Activated T-cell treated with anti-CD3 and anti-CD28 coated beads for 4 hours (primary cell): ENCODE results near the gene TAF6.

Experiments
- DNase-seq: peaks from one replicate; pipeline ENCODE4 v3.0.0-alpha.2; 2020

The TAF6 gene

GRCh38 chr7:100119970-100120732, 993 bp upstream of the TAF6 start:
- DNase-seq: peak; percentile 54

GRCh38 chr7:100118388-100119071, 628 bp downstream of the TAF6 start:
- DNase-seq: no peak

DNA sequence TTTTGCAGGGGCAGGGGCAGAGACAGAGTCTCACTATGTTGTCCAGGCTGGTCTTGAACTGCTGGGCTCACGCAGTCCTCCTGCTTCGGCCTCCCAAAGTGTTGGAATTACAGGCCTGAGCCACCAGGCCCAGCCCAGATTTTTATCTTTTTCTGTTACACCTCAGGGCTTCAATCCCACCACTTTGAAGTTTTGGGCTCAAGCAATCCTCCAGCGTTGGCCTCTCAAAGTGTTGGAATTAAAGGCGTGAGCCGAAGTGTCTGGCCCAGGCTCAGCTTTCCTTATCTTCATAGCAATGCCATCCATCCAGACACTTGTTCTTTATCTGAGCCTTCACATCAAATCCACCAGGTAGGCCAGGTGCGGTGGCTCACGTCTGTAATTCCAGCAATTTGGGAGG, 4.1 kb downstream of the TAF6 start:
- no peak for DNase-seq

DNA sequence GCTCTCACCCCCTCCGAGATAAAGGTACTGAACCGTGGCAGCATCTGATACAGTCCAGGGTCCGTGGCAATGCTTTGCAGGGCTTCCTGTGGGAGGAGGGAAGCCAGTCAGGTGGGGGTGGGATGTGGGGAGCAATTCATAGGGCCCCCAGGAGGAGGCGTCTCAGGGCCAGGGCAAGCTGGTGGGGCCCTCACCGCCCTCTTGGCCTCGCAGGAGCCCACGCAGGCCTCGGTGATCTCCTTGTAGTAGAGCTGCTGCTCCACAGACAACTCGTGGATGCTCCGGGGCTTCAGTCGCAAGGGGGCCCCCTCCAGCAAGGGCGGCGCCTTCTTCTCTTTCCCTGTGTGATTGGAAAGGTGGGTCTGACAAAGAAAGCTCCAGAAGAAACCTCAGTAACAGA, 7.2 kb downstream of the TAF6 start:
- no peak for DNase-seq

- no peak for DNase-seq
These were observed 8.0 kb downstream of the TAF6 start for GRCh38 chr7:100111156-100111555.

DNA sequence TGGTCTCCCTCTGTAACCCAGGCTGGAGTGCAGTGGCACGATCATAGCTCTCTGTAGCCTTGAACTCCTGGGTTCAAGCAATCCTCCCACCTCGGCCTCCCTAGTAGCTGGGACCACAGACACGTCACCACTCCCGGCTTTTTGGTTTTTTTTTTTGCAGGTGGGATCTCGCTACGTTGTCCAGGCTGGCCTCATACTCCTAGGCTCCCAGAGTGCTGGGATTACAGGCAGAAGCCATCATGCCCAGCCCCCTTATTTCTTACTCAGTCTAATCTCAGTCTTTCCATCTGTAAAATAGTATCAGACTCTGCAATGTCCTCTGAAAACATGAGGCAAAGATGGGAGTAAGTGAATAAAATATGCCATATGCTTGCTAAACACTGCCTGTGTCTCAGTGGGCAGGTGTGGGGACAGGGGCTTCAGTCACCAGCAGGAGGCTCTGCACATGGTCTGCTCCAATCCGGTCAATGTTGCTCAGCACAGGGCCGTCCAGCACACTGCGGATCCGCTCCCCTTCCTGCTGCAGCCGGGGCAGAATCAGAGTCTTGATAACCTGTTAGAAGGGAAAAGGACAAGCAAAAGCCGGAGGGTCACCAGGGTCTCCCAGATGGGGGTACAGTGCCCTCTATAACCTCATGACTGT, 9.5 kb downstream of the TAF6 start:
- DNase-seq: no peak

- DNase-seq: no peak
These were observed 11.3 kb downstream of the TAF6 start for GRCh38 chr7:100107890-100108289.

GRCh38 chr7:100107125-100107737, 11.9 kb downstream of the TAF6 start:
- no peak for DNase-seq

GRCh38 chr7:100106633-100107032, 12.5 kb downstream of the TAF6 start:
- no peak for DNase-seq

DNA sequence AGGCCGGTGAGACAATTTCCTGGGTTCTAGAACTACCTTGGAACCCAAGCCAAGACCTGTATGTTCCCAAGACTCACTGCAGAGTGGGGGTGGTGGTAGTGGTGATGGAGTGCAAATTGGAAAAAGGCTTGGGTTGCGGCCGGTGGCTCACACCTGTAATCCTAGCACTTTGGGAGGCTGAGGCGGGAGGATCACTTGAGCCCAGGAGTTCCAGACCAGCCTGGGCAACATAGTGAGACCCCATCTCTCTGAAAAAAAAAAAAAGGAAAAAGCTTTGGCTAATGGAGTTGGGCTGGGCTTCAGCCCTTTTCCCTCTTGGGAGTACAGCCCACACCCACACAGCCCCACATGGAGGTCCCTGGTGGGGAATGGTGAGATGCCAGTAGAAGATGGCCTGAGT, 13.6 kb downstream of the TAF6 start:
- no peak for DNase-seq

DNA sequence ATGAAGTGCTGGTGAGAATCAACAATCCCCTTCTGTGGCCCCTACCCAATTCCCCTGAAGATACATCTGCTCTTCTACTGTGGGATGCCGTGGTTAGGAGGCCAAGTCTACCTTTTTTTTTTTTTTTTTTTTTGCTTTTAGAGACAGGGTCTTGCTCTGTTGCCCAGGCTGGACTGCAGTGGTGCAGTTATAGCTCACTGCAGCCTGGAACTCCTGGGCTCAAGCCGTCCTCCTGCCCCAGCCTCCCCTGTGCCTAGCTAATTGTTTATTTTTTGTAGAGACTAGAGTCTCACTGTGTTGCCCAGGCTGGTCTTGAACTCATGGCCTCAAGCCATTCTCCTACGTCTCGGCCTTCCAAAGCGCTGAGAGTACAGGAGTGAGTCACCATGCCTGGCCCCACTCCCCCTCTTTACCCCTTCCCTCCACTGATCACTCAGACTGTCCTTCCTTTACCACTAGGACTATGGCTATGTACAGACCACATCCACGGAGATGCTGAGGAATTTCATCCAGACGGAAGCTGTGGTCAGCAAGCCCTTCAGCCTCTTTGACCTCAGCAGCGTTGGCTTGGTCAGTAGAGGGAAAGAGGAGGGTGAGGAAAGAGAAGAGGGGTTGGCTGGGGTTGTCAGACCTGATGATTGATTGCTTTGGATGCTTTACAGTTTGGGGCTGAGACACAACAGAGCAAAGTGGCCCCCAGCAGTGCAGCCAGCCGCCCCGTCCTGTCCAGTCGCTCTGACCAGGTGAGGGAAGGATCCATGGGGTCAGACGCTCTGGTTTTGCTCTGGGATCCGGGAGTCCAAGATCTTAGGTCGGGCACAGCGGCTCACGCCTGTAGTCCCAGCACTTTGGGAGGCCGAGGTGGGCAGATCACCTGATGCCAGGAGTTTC, 16.0 kb downstream of the TAF6 start:
- no peak for DNase-seq

GRCh38 chr7:100101016-100101862, 17.9 kb downstream of the TAF6 start, which contains the start of the genes AP4M1 and MCM7:
TSS of gene AP4M1 (plus strand) at chr7:100101643. CDS start at chr7:100101715, 72 bp downstream.
TSS of gene MCM7 (minus strand) at chr7:100101397. CDS start at chr7:100101294, 103 bp downstream.
- DNase-seq: peak; percentile 92

GRCh38 chr7:100100420-100101015, 18.6 kb downstream of the TAF6 start:
- peak; percentile 79 for DNase-seq

GRCh38 chr7:100099452-100099851, 19.7 kb downstream of the TAF6 start:
- no peak for DNase-seq

DNA sequence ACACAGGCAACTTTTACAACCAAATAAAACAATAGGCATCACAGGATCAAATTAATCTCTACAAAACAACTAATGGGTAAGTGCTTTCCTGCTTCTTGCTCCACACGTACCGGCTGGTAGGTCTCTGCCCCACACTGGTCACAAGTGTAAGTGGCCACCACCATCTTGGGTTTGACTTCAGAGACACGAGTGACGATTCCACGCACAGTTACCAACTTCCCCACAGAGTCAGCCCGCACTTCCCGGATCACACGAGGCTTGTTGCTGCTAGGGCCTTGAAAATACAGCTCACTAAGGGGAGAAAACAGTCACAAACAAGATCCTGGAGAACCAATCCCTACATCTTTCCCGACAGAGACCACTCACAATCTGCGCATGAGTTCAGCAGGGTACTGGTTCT, 20.2 kb downstream of the TAF6 start:
- DNase-seq: no peak

GRCh38 chr7:100095704-100096103, 23.5 kb downstream of the TAF6 start:
- DNase-seq: no peak

DNA sequence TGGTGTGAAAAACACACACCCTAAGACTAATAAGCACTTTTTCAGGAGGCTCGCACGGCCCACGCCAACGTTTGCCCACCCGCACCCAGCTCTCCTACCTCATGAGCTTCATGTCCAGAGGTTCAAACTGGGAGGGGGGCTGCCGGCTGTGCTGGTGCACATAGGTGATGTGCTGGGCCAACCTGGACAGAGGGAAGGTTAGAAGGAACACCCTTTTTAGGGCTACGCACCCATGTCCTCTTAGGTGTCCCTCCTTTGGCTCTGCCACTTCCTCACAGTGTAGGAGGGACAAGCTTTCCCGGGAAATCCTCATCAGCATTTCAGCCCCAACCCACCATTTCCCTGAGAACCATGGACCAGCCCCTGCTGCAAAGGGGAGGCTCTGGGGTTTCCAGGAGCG, 23.9 kb downstream of the TAF6 start:
- DNase-seq: no peak

DNA sequence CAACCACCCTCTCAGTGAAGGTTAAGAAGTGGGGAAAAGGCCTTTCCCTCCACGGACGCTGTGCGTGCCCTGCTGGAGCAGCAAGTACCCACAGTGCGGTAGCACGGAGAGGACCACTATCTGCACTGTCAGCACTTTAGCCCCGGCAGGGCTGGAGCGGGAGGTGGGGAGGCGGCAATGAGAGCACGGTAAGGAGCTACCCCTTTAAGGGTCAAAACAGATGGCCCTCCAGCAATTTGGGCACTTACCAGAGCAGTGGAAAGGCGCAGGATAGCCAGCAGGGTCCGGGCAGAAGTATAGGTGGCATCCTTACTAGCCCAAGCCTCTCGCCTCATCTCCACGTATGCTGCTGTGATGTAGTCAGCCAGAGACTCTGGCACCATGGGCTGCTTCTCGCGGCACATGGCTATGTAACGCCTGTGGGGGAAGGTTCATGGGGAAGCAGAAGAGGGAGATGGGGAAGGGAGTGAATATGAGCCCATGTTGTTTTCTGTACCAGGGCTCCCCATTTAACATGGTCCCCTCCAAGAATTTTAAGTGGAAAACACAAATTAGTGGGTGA, 25.2 kb downstream of the TAF6 start:
- DNase-seq: no peak

GRCh38 chr7:100093498-100093897, 25.7 kb downstream of the TAF6 start:
- no peak for DNase-seq

DNA sequence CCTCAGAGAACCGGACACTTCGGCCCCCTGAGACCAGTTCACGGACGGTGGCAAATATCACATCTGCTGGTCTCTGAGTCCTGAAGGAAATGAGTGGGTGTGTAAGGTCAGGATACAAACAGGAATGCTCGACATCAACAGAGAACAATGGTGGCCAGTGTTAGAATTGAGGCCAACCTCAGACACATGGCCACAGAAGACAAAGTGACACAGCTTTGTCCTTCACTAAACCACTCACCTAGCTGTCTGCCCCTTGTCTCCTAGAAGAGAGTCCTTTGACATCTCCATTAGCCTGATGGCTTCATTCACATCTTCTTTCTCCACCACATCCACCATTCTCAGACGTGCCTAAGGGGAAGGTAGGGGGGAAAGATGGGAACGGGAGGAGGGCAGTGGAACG, 26.1 kb downstream of the TAF6 start:
- no peak for DNase-seq
